GM18507 (cell line): Measurements from ENCODE around the gene DTX1.

Experiments
- DNase-seq: peaks from one replicate; pipeline ENCODE4 v3.0.0; 2011; ENCODE audit warnings: low read depth; ENCODE audit not compliant: insufficient read length; ENCODE audit errors: extremely low spot score
- FAIRE-seq: peaks from 2 replicates; lab custom pipeline; 2011; peaks lifted over from hg19 to GRCh38; lab: Jason Lieb, UNC

Gene DTX1

DNA sequence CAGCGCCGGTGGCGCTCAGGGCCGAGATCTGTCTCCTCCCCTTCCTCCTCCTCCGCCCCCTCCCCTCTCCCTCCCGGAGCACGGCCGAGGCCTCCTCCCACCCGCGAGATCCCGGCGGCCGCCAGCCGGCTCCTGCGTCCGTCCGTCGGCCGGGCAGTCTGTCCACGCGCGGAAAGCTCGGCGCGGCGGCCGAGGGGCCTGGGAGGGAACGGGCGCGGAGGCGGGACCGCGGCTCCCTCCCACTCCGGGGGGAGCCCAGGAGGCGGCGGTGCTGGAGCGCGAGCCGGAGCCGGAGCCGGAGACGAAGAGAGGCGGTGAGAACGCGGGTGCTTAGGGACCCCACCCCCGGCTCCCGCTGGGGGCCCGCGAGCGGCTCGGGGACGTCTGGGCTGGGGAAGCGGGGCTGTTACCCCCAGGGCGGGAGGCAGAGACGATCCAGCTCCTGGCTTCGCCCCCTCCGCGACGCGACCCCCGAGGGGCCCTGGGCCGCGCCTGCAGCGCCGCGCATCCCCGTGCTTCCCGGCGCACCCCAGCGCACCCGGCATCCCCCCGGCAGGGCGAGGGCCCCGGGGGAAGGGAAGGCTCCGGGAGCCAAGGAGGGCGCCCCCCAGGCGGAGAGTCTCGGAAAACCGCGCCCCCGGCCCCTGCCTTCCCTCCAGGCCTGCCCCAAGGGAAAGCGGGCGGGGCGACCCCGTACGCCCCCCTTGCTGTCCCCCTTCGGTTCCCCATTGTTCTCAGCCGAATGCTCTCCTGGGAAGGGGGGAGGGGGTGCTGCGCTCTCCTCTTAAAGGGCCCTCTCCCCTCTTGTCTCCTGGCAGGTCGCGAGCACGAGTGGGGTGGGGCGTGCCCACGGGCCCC is at the start of gene DTX1:
TSS of gene DTX1 (plus strand) at position 100 of the 858 bp plus-strand sequence. CDS start 1,463 bp downstream, outside the sequence.
- DNase-seq: no peak
- FAIRE-seq: no peak

DNA sequence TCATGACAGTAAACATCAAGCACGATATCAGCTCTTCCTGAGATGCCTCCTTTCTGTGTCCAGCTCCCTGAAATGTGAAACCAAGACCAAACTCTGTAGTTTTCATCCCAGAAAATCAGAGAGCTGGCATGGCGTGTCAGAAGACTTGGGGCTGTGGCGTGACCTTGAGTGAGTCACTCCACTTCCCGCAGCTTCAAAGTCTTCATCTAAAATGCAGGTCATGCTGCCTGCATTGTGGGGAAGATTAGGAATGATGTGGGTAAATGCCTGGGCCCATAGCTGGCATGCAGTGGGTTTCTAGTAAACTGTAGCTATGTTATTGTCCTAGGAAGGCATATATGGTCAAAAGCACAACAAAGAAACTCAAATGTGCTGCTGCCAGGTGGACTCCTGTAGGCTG is 49.4 kb upstream of the DTX1 start:
- DNase-seq (no peak), FAIRE-seq (no peak)

DNA sequence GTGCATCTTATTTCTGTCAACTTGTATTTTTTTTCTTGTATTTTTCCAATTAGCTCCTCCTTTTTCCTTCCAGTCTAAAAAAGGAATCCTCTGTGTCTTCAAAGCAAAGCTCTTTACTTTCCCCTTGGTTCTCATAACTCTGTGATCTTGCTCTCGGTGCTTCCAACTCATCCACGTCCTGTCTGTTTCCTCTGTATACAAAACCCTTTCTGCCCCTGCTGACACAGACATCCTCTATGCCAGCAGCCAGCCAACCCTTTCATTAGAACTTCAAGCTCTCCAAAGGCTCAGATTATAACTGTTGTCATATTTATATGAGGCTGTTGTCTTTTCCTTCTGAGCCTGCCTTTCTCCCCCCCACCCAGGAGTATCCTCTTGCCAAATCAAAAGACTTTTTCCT is 45.8 kb upstream of the DTX1 start:
- DNase-seq (no peak), FAIRE-seq (no peak)

DNA sequence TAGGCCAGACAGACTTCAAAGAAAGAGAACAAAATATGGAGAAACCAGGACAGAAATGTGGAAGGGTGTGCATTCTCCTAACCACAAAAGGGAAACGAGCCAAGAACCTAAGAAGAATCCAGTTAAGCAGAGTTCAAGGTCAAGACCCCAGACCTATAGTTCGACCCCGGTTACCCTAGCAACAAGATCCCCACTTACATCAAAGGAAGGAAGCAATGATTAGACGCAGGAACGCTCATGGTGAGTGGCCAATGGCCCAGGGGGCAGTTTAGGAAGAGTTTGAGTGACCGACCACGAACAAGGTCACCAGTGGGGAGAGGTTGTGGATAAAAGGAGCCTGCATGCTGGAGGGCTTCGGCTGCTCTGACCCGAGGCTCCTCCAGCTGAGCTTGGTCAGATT is 42.0 kb upstream of the DTX1 start:
- no peak for DNase-seq
- no peak for FAIRE-seq

DNA sequence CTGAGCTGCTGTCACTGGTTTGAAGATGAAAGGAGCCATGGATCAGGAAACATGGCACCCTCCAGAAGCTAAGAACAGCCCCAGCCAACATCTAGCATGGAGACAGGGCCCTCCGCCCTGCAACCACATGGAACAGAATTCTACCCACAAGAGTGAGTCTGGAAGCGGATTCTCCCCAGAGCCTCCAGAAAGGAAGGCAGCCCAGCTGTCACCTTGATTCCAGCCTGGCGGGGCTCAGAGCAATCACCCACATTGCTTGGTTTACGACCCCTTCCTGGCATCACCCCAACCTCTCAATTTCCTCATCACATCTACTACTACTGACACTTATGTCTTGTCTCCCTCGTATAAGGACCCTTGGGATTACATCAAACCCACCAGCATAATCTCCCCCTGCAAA is 39.7 kb upstream of the DTX1 start:
- no peak for FAIRE-seq
- no peak for DNase-seq

DNA sequence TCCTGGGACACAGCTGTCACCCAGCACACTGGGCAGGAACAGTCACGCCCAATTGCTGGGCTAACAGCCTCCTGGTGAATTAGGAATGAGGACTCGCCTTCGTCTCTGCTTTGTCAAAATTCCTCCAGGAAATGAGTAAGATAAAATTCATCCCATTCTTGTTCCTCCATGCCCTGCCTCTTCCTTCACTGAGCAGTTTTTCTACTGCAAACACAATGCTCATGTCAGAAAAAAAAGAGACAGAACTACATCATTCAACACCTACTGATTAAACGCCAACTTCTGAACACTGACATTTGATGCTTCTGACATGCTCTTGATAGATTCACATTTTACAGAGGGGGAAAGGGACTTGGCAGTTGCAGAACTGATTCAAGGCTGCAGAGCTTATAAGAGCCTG is 37.5 kb upstream of the DTX1 start:
- DNase-seq: no peak
- no peak for FAIRE-seq

DNA sequence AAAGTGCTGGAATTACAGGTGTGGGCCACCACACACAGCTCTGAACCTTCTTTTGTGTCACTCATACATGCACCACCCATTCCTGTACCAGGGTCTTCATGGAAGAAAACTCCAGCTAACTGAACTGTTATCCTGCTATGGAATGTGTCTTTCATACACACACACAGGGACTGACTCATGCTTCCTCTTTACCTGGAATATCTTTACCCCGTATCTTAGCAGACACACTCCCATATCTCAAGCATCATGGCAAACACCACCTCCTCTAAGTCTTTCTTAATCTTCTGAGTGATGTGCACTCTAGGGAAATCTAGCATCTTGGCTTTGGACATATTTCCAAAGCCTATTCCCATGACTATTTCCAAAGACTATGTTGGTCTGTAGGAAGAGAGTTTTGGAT is 35.0 kb upstream of the DTX1 start:
- FAIRE-seq: no peak
- DNase-seq: no peak

DNA sequence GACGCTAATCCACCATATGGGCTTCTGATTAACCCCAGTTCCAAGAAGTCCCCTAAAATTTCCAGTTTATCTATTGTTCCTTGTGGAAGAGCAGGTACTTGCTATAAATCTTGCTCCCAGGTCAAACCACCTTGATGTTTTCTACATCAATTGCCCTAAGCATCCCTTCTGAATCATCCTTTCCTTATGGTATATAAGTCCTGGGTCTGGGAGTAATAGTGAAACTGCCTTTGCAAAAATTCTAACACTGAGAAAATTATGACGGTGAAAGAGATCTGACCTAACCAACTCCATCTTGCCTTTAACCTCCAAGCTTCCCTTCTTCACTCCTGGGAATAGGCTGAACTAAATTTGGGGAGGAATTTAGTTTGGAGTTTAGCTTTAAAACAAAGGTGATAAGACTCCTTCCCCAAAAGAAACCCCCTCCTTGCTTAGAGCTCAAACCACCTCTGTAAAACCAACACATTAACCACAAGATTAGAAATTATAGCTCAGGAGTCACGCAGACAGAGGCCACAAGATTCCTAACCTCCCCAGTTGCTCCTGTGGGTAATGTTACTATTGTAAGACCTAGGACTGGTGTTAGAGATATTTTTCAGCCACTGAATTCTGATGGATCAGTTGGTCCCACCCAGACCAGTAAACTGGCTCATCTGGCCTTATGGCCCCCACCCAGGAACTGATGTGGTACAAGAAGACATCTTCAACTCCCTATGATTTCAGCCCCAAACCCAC is 33.8 kb upstream of the DTX1 start:
- FAIRE-seq (no peak), DNase-seq (no peak)

DNA sequence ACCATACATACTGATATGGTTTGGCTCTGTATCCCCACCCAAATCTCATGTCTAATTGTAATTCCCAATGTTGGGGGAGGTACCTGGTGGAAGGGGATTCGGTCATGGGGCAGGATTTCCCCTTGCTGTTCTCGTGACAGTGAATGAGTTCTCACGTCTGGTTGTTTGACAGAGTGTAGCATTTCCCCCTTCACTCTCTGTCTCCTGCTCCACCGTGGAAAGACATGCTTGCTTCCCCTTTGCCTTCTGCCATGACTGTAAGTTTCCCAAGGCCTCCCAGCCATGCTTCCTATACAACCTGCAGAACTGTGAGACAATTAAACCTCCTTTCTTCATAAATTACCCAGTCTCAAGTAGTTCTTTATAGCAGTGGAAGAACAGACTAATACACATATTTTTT is 28.8 kb upstream of the DTX1 start:
- no peak for FAIRE-seq
- DNase-seq: no peak

DNA sequence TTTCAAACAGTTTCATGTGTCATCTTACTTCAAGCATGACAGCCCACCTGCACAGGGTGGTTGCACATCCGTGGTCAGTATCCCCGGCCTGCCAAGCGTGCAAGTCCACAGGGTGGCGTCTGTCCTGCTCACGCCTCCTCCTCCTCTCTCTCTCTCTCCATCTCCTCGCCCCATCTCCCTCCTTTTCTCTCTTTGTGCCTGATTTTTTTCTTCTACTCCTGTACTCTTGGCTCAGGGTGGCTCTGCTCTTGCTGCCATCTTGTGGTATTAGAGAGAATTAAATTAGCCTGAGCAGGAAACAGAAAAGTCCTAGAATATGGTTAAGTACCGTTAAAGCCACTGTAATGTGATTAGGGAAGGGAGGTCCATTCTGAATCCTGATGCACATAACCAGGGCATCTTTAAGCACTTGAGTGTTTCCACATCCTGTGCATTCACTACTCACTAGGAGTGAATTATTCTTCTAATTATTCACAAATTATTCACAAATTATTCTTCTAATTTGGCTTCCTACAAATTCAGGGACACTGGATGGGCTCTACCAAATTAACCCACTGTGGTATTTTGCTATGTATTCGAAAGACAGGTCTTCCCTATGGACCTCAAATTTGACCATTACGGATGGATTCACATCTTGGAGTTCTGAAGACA is 25.5 kb upstream of the DTX1 start:
- FAIRE-seq (peak; percentile 83), DNase-seq (peak; percentile 39)

DNA sequence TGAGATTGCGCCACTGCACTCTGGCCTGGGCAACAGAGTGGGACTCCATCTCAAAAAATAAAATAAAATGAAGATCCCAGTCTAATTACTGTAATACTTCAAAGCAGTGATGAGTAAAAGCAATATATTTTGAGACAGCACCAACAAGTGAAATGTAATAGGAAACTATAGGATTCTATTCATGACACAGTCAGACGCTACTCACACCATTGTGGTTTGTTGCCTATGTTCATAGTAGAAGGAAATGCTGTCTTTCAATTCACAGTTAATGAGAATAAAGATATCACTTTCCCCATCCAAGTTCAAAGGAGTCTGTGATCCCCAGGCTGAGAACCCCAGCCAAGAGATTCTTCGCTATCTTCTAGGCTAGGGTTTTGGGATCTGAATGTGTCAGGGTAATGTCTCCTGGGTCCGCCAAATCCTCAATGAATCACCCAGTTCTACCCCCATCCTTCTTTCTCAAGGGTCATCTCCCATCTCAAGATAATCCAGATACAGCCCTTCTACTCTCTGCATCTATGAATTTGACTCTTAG is 16.6 kb upstream of the DTX1 start:
- DNase-seq (no peak), FAIRE-seq (no peak)

DNA sequence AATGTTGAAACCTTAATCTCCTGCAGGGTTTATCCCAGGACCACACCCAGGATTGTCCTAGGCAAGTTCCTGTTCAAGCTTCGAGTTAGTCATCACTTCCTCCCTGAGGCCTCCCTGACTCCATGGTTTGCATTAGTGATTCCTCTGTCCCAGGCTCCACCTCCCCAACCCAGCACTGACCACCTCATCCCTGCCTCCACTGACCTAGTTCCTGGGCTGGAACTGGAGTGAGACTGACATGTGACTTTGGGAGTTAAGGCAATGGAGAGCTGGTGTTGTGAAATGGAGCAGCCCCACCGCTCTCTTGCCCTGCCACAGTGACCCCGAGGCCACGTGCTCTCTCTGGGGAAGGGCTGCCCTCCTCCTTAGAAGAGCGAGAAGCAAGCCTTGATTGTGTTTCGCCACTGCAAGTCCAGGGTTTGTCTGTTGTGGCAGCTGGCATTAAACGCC is 15.8 kb upstream of the DTX1 start:
- FAIRE-seq: no peak
- no peak for DNase-seq

DNA sequence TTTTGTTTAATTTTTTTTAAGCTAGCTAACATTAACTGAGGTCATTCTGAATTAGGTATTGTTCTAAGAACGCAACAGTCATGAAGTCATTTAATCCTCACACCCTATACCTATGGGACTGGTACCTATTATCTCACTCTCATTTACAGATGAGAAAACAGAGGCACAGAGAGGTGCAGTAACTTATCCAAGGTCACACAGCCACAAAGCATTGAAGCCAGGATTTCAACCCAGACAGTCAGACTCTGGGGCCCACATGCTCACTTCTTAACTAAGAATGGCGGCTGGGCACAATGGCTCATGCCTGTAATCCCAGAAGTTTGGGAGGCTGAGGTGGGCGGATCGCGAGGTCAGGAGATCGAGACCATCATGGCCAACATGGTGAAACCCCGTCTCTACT is 15.0 kb upstream of the DTX1 start:
- FAIRE-seq (no peak), DNase-seq (no peak)

DNA sequence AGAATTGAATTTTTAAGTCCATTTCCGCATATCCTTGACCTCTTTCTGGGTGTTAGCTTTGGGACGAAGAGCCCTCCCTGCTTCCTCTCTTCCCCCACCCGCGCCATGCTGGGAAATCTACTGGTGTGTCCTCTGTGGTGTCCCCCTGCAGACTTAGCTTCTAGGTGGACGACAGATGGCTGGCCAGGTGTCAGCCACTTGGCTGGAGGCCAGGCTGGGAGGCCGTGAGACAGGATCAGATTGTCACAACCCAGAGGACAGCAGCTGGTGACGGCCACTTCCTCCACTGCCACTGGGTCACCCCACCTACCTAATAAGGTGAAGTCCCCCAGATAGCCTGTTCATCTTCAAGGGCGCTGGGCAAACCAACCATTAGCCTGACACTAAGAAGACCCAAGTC is 13.3 kb upstream of the DTX1 start:
- no peak for DNase-seq
- FAIRE-seq: no peak

DNA sequence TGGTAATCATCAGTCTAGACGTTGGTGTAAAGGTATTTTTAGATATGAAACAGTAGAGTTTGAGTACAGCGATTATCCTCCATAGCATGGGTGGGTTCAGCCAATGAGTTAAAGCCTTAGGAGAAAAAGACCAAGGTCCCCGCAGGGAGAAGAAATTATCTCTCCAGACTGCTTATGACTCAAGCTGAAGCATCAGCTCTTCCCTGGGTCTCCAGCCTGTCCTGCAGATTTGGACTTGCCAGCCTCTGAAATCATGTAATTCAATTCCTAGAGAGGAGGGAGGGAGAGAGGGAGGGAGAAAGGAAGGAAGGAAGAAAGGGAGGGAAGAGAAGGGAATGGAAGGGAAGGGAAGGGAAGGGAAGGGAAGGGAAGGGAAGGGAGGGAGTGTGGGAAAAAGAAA is 12.0 kb upstream of the DTX1 start:
- DNase-seq: no peak
- FAIRE-seq: no peak

DNA sequence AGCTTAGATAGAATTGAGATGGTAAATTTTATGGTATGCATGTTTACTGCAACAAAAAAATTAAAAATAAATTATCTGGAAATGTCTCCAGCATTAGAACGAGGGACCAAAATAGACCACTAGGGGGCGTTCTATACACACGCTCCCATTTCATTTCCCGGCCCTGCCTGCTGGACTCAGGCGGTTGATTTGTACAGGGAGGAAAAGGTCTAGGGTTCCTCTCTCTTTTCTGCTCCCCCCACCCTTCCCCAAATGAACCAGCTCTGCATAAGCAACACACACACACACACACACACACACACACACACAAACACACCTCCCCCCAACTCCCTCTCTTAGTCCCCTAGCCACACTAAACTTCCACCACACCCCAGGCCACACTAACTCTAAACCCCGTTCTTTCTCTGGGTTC is 7.8 kb upstream of the DTX1 start:
- FAIRE-seq: peak; percentile 72
- DNase-seq: peak; percentile 47

DNA sequence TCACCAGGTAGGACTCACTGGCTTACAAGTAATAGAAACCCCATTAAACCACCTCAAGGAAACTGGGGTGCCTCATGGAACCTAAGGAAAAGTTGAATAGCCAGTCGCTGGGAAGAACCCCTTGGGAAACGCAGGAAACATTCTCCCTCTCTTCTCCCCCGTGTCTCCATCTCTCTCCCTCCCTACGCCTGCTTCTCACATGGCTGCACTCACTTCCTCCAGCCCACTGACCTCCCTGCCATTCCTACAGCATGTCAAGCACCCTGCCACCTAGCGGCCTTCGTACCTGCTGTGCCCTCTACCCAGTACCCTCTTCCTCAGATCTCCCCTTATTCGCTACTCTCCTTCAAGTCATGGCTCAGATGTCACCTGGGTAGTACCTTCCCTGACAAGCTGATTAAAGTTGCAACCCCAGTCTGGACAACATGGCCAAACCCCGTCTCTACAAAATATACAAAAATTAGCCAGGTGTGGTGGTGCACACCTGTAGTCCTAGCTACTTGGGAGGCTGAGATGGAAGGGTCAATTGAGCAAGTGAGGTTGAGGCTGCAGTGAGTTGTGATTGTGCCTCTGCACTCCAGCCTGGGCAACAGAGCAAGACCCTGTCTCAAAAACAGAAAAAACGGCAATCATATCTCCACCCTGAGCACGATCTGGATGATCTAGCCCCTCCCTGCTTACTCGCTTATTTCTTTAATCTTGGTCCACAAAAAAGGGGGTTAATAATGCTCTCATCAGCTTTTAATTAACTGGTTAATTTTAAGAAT is 6.4 kb upstream of the DTX1 start:
- DNase-seq (no peak), FAIRE-seq (peak; percentile 62)

DNA sequence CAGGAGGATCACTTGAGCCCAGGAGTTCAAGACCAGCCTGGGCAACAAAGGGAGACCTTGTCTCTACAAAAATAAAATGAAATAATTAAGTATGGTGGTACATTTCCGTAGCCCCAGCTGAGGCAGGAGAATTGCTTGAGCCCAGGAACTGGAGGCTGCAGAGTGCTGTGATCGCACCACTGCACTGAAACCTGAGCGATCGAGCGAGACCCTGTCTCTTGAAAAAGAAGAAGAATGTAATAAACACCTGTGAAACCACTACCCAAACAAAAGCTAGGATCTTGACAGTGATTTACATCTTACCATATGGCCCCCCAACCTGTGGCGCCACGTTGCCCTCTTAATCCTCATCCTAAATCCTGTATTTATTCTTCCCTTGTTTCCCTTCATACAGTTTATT is 5.7 kb upstream of the DTX1 start:
- peak; percentile 48 for FAIRE-seq
- no peak for DNase-seq

DNA sequence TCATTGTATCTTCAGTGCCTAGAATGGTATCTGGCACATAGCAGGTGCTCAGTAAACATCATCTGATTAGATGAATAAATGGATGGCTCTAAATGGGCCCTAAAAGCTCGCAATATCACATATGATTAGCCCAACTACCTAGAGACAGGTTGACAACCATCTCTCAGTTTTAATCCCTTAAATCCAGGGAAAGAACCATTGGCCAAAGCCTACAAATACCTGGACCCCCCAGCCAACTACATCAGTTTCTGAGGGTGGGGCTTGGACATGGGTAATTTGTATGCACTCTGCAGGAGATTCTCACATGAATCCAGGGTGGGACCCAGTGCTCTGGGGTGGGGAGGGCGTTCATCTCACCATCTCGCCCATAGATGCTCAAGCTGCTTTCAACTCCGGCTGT is 4.8 kb upstream of the DTX1 start:
- DNase-seq: no peak
- no peak for FAIRE-seq
